Type B pancreatic cell (in vitro differentiated cells): Measurements from ENCODE around the gene MAB21L4. TPM values are rescaled to one million over a fixed set of nuclear protein-coding genes. Genes with fewer than 3 reads are reported as not detected.

Source experiments
- DNase-seq: peaks from one replicate; pipeline ENCODE4 v3.0.0; 2021; ENCODE audit warnings: mixed read lengths; ENCODE audit not compliant: unreplicated experiment; ENCODE audit errors: extremely low spot score
- H3K27ac Mint-ChIP-seq: 2 replicates; pipeline ENCODE4 v1.8.0; 2021; ENCODE audit warnings: mild to moderate bottlenecking, mixed read lengths
- H3K27me3 Mint-ChIP-seq: 2 replicates; pipeline ENCODE4 v1.8.0; 2021; ENCODE audit warnings: mixed read lengths
- H3K36me3 Mint-ChIP-seq: 2 replicates; pipeline ENCODE4 v1.8.0; 2021; ENCODE audit warnings: mixed read lengths
- H3K4me1 Mint-ChIP-seq: one replicate; pipeline ENCODE4 v1.8.0; 2021; ENCODE audit warnings: mixed read lengths; ENCODE audit not compliant: unreplicated experiment
- H3K4me3 Mint-ChIP-seq: 2 replicates; pipeline ENCODE4 v1.8.0; 2021; ENCODE audit warnings: mild to moderate bottlenecking, mixed read lengths
- H3K9me3 Mint-ChIP-seq: 2 replicates; pipeline ENCODE4 v1.8.0; 2021; ENCODE audit warnings: mixed read lengths
- total RNA-seq: library from RNA; stranded (reverse); gene quantifications from 2 replicates; pipeline ENCODE4 v1.2.1, GENCODE V29; 2021; ENCODE audit warnings: low replicate concordance
- TF ChIP-seq, protein P1 (sequence below): fragments of 200-600 bp; sonication (generic); conservative IDR thresholded peaks from 2 replicates; pipeline ENCODE4 v1.5.0; 2021; ENCODE audit warnings: antibody characterized with exemption, mild to moderate bottlenecking

Gene MAB21L4
- total RNA-seq, 1 donor from 2014 or later: 62.0 TPM

DNA sequence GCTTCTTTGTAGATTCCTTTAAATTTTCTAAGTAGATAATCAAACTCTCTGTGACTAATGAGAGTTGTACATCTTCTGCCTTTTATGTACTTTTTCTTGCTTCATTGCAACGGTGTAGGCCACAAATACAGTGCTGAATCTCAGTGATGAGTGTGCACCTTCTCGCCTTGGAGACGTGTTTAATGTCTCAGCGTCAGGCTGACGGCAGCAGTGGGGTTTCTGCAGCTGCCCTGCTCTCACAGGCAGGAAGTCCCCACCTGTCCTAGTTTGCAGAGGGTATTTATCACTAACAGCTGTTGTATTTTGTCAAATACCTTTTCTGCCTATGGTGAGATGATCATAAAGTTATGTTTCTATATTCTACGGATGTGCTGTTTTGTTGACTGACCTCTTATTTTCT, 14.0 kb downstream of the MAB21L4 start:
- Mint-ChIP-seq H3K27me3 (no peaks in the 10 kb centered on the region), H3K27ac (peak overlapping the region; percentile 30), H3K4me3 (no peak overlapping the region), H3K36me3 (peaks cover 5% of the 10 kb centered on the region), H3K4me1 (peaks cover 5% of the 10 kb centered on the region), H3K9me3 (no peaks in the 10 kb centered on the region)
- no peak for DNase-seq
- TF ChIP-seq, protein P1, sequence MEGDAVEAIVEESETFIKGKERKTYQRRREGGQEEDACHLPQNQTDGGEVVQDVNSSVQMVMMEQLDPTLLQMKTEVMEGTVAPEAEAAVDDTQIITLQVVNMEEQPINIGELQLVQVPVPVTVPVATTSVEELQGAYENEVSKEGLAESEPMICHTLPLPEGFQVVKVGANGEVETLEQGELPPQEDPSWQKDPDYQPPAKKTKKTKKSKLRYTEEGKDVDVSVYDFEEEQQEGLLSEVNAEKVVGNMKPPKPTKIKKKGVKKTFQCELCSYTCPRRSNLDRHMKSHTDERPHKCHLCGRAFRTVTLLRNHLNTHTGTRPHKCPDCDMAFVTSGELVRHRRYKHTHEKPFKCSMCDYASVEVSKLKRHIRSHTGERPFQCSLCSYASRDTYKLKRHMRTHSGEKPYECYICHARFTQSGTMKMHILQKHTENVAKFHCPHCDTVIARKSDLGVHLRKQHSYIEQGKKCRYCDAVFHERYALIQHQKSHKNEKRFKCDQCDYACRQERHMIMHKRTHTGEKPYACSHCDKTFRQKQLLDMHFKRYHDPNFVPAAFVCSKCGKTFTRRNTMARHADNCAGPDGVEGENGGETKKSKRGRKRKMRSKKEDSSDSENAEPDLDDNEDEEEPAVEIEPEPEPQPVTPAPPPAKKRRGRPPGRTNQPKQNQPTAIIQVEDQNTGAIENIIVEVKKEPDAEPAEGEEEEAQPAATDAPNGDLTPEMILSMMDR: no peak

DNA sequence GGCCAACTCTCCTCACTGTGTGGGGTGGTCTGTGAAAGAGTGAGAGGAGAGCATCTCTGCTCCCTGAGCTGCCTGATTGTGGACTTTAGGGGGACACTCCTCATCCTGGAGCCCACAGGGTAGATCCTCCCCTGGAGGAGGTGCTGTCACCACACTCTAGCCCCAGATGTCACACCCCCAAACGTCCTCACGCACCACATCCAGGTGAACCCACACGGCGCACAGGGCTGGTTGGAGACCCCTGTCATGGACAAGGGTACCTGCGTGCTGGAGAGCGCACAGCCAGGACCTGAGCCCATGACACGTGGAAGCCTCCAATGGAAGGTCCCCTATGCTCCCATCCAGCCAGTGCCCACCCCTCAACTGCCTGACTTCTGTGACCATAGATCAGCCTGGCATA, 16.9 kb downstream of the MAB21L4 start:
- Mint-ChIP-seq H3K36me3 (no peaks in the 10 kb centered on the region), H3K9me3 (no peaks in the 10 kb centered on the region), H3K4me1 (no peaks in the 10 kb centered on the region), H3K4me3 (no peak overlapping the region), H3K27me3 (no peaks in the 10 kb centered on the region), H3K27ac (no peak overlapping the region)
- TF ChIP-seq, protein P1: no peak
- DNase-seq: no peak

DNA sequence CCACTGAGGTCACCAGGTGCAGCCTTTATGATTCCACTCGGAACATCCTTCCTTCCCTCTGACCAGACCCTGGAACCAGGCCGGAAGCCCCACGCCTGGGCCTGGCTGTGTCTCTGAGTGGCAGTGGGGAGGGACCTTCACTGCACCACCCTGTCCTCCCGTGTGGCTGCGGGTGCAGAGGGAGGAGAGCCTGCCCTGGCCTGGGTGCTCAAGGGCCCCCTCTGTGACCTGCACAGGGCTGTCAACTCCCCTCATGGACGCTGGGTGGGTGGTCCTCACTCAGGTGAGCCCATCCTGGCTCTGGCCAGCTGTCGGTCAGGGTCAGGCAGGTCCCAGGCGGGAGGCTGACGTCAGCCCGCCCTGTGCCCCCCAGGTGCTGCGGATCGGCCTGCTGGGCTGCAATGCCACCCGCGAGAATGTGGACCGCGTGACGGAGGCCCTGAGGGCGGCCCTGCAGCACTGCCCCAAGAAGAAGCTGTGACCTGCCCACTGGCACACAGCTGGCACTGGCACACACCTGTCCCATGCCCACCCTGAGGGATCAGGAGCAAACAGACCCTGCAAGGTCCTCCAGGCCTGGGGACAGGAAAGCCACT, 17.5 kb downstream of the MAB21L4 start:
- Mint-ChIP-seq H3K27ac (no peak overlapping the region), H3K4me1 (no peaks in the 10 kb centered on the region), H3K9me3 (no peaks in the 10 kb centered on the region), H3K27me3 (no peaks in the 10 kb centered on the region), H3K4me3 (no peak overlapping the region), H3K36me3 (no peaks in the 10 kb centered on the region)
- DNase-seq: no peak
- TF ChIP-seq, protein P1: no peak

DNA sequence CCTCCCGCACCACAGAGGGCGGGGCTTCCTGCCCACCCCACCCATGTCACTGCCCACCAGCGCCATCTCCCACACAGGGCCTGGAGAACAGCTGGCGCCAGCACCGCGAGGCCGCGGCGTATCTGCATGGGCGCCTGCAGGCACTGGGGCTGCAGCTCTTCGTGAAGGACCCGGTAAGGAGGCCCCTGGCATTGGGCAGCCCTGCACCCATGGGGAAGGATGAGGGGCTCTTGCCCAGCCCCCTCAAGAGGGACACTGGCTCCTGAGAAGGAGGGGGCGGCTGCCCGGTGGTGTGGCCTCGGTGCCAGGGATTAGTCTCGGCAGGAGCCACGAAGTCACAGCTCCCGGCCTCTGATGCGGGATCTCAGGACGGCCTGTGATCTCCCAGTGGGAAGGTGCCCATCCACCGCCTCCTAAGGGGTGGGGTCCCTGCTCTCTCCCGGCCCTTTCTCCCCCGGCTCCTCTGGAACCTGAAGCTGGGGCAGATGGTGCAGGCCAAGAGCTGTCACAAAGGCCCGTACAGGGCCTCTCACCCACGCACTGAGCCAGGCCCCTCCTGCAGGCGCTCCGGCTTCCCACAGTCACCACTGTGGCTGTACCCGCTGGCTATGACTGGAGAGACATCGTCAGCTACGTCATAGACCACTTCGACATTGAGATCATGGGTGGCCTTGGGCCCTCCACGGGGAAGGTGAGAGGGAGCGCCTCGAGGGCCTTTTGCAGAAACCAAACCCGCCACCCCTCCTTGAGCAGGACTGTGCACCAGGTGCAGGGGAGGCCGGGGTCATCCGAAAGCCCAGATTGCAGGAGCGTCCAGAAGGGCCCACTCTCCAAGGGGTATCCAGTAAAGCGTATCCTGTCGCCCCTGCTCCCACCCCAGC, 18.3 kb downstream of the MAB21L4 start:
- H3K4me3 Mint-ChIP-seq: no peak overlapping the region
- H3K27me3 Mint-ChIP-seq: no peaks in the 10 kb centered on the region
- H3K36me3 Mint-ChIP-seq: no peaks in the 10 kb centered on the region
- DNase-seq: no peak
- no peaks in the 10 kb centered on the region for H3K9me3 Mint-ChIP-seq
- TF ChIP-seq, protein P1: no peak
- H3K27ac Mint-ChIP-seq: no peak overlapping the region
- no peaks in the 10 kb centered on the region for H3K4me1 Mint-ChIP-seq

DNA sequence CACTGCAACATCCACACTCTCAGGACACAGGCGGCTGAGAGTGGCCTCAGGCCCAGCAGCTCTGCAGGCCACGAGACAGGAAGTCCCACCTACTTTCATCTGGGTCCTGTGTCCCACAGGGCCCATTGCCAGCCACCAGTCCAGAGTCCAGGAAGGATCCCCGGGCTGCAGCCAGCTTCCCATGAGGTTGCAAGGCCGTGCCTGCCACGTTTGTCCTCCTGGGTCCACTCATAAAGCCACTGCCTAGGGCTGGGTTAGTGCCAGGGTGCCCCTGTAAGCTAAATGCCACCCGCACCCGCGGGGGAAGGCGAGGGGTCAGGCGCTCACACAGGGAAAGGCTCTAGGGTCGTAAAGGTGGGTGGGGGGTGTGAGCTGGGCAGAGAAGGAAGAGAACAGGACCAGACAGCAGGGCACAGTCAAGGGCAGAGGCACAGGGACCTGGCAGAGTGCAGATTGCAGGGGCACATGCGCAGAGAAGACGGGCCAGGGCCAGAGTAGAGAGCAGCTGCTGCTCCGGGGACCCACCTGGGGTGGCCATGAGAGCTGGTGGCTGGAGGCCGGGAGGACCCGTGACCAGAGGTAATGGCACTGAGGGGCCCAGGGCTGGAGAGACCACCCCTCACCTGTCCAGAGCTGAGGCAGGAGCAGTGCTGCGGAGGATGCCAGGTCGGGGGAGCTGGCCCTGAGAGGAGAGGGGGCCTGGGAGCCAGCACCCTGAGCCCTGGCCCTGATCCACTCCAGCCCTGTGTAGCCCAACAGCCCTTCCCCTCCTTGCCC, 19.3 kb downstream of the MAB21L4 start:
- Mint-ChIP-seq H3K27ac (no peak overlapping the region), H3K9me3 (no peaks in the 10 kb centered on the region), H3K4me1 (no peaks in the 10 kb centered on the region), H3K4me3 (no peak overlapping the region), H3K27me3 (no peaks in the 10 kb centered on the region), H3K36me3 (no peaks in the 10 kb centered on the region)
- DNase-seq: no peak
- TF ChIP-seq, protein P1: no peak
